ENCODE data around the gene TRIM2.
"Not testable (repeated sequence)": the region's sequence is repeated elsewhere in the genome, so short reads cannot be mapped to it uniquely, and the experiment has no call there.

TRIM2 gene

GRCh38 chr4:153161226-153161963, 42.8 kb upstream of the TRIM2 start:
- H3K27me3 ChIP-seq (ENCODE audit: insufficient read depth, insufficient read length) = no peaks in the 10 kb centered on the region
- H3K4me3 ChIP-seq (ENCODE audit: insufficient read length, low read depth) = no peak overlapping the region
- DNase-seq (ENCODE audit: low read depth, low spot score) = no peak
- H3K36me3 ChIP-seq (ENCODE audit: insufficient read depth, insufficient read length, low read length) = no peaks in the 10 kb centered on the region
- no peaks in the 10 kb centered on the region for H3K9me3 ChIP-seq (ENCODE audit: insufficient read depth, low read length)
- H3K9ac ChIP-seq (ENCODE audit: insufficient read length, low read depth) = no peak overlapping the region
- TF ChIP-seq ZNF274 (IDR thresholded peaks at IDR 0.05; ENCODE audit: low read depth, low read length) (no peak), YY1 (IDR thresholded peaks at IDR 0.05; ENCODE audit: insufficient read depth, insufficient read length) (no peak), SUZ12 (IDR thresholded peaks at IDR 0.05; ENCODE audit: extremely low read depth, insufficient read depth, insufficient read length) (no peak)
- no peaks in the 10 kb centered on the region for H3K4me1 ChIP-seq (ENCODE audit: insufficient read depth, insufficient read length)

GRCh38 chr4:153165236-153165635, 39.0 kb upstream of the TRIM2 start:
- not testable (repeated sequence) for H3K4me3 ChIP-seq (ENCODE audit: insufficient read length, low read depth); H3K27me3 ChIP-seq (ENCODE audit: insufficient read depth, insufficient read length); H3K36me3 ChIP-seq (ENCODE audit: insufficient read depth, insufficient read length, low read length); H3K9me3 ChIP-seq (ENCODE audit: insufficient read depth, low read length); H3K4me1 ChIP-seq (ENCODE audit: insufficient read depth, insufficient read length); DNase-seq (ENCODE audit: low read depth, low spot score); H3K9ac ChIP-seq (ENCODE audit: insufficient read length, low read depth)

- H3K27me3 ChIP-seq (ENCODE audit: insufficient read depth, insufficient read length) = no peaks in the 10 kb centered on the region
- no peak overlapping the region for H3K4me3 ChIP-seq (ENCODE audit: insufficient read length, low read depth)
- H3K36me3 ChIP-seq (ENCODE audit: insufficient read depth, insufficient read length, low read length) = no peaks in the 10 kb centered on the region
- no peak overlapping the region for H3K9ac ChIP-seq (ENCODE audit: insufficient read length, low read depth)
- TF ChIP-seq SUZ12 (IDR thresholded peaks at IDR 0.05; ENCODE audit: extremely low read depth, insufficient read depth, insufficient read length) (no peak), YY1 (IDR thresholded peaks at IDR 0.05; ENCODE audit: insufficient read depth, insufficient read length) (no peak), ZNF274 (IDR thresholded peaks at IDR 0.05; ENCODE audit: low read depth, low read length) (no peak)
- no peaks in the 10 kb centered on the region for H3K9me3 ChIP-seq (ENCODE audit: insufficient read depth, low read length)
- DNase-seq (ENCODE audit: low read depth, low spot score) = no peak
- no peaks in the 10 kb centered on the region for H3K4me1 ChIP-seq (ENCODE audit: insufficient read depth, insufficient read length)
Observed at GRCh38 chr4:153166716-153167501, 37.3 kb upstream of the TRIM2 start.

- no peak for DNase-seq (ENCODE audit: low read depth, low spot score)
Observed at GRCh38 chr4:153169776-153170175, 34.5 kb upstream of the TRIM2 start.

GRCh38 chr4:153170407-153170806, 33.8 kb upstream of the TRIM2 start:
- Histone ChIP-seq H3K27me3 (ENCODE audit: insufficient read depth, insufficient read length) (no peaks in the 10 kb centered on the region), H3K36me3 (ENCODE audit: insufficient read depth, insufficient read length, low read length) (no peaks in the 10 kb centered on the region), H3K9me3 (ENCODE audit: insufficient read depth, low read length) (no peaks in the 10 kb centered on the region), H3K4me3 (ENCODE audit: insufficient read length, low read depth) (no peak overlapping the region), H3K9ac (ENCODE audit: insufficient read length, low read depth) (no peak overlapping the region), H3K4me1 (ENCODE audit: insufficient read depth, insufficient read length) (peaks cover 2% of the 10 kb centered on the region)
- no peak for TF ChIP-seq YY1 (IDR thresholded peaks at IDR 0.05; ENCODE audit: insufficient read depth, insufficient read length)
- TF ChIP-seq ZNF274 (IDR thresholded peaks at IDR 0.05; ENCODE audit: low read depth, low read length) = no peak
- TF ChIP-seq SUZ12 (IDR thresholded peaks at IDR 0.05; ENCODE audit: extremely low read depth, insufficient read depth, insufficient read length) = no peak
- no peak for DNase-seq (ENCODE audit: low read depth, low spot score)

More at GRCh38 chr4:153169776-153170175, 34.5 kb upstream of the TRIM2 start:
- Histone ChIP-seq H3K4me1 (ENCODE audit: insufficient read depth, insufficient read length) (no peaks in the 10 kb centered on the region), H3K27me3 (ENCODE audit: insufficient read depth, insufficient read length) (no peaks in the 10 kb centered on the region), H3K4me3 (ENCODE audit: insufficient read length, low read depth) (no peak overlapping the region), H3K9ac (ENCODE audit: insufficient read length, low read depth) (no peak overlapping the region), H3K9me3 (ENCODE audit: insufficient read depth, low read length) (no peaks in the 10 kb centered on the region), H3K36me3 (ENCODE audit: insufficient read depth, insufficient read length, low read length) (no peaks in the 10 kb centered on the region)
- TF ChIP-seq SUZ12 (IDR thresholded peaks at IDR 0.05; ENCODE audit: extremely low read depth, insufficient read depth, insufficient read length) (no peak), ZNF274 (IDR thresholded peaks at IDR 0.05; ENCODE audit: low read depth, low read length) (no peak), YY1 (IDR thresholded peaks at IDR 0.05; ENCODE audit: insufficient read depth, insufficient read length) (no peak)

GRCh38 chr4:153174821-153175567, 29.2 kb upstream of the TRIM2 start:
- no peak for TF ChIP-seq ZNF274 (IDR thresholded peaks at IDR 0.05; ENCODE audit: low read depth, low read length)
- TF ChIP-seq YY1 (IDR thresholded peaks at IDR 0.05; ENCODE audit: insufficient read depth, insufficient read length) = no peak
- no peak for TF ChIP-seq SUZ12 (IDR thresholded peaks at IDR 0.05; ENCODE audit: extremely low read depth, insufficient read depth, insufficient read length)
- peaks cover 2% of the 10 kb centered on the region for H3K4me1 ChIP-seq (ENCODE audit: insufficient read depth, insufficient read length)
- H3K4me3 ChIP-seq (ENCODE audit: insufficient read length, low read depth) = no peak overlapping the region
- H3K36me3 ChIP-seq (ENCODE audit: insufficient read depth, insufficient read length, low read length) = no peaks in the 10 kb centered on the region
- DNase-seq (ENCODE audit: low read depth, low spot score) = no peak
- no peaks in the 10 kb centered on the region for H3K27me3 ChIP-seq (ENCODE audit: insufficient read depth, insufficient read length)
- H3K9ac ChIP-seq (ENCODE audit: insufficient read length, low read depth) = no peak overlapping the region
- H3K9me3 ChIP-seq (ENCODE audit: insufficient read depth, low read length) = no peaks in the 10 kb centered on the region

GRCh38 chr4:153176938-153177337, 27.3 kb upstream of the TRIM2 start:
- Histone ChIP-seq H3K4me3 (ENCODE audit: insufficient read length, low read depth) (no peak overlapping the region), H3K9ac (ENCODE audit: insufficient read length, low read depth) (no peak overlapping the region), H3K27me3 (ENCODE audit: insufficient read depth, insufficient read length) (no peaks in the 10 kb centered on the region), H3K9me3 (ENCODE audit: insufficient read depth, low read length) (no peaks in the 10 kb centered on the region), H3K4me1 (ENCODE audit: insufficient read depth, insufficient read length) (peaks cover 2% of the 10 kb centered on the region), H3K36me3 (ENCODE audit: insufficient read depth, insufficient read length, low read length) (no peaks in the 10 kb centered on the region)
- DNase-seq (ENCODE audit: low read depth, low spot score) = no peak
- TF ChIP-seq ZNF274 (IDR thresholded peaks at IDR 0.05; ENCODE audit: low read depth, low read length) (no peak), YY1 (IDR thresholded peaks at IDR 0.05; ENCODE audit: insufficient read depth, insufficient read length) (no peak), SUZ12 (IDR thresholded peaks at IDR 0.05; ENCODE audit: extremely low read depth, insufficient read depth, insufficient read length) (no peak)
